Esophagus mucosa (tissue), 1 donor: ENCODE results near the gene ZEB2. TPM values are rescaled to one million over a fixed set of nuclear protein-coding genes. Genes with fewer than 3 reads are reported as not detected.

Experiments
- ATAC-seq: fragments of 200-7000 bp; cut with Tn5 transposase; one replicate; pipeline ENCODE4 v1.9.1; 2020
- total RNA-seq: library from RNA; stranded (reverse); gene quantifications from one replicate; pipeline ENCODE4 v1.2.4, GENCODE V29; 2023
- donor health status: DM: yes; HTN: yes; CAD: no.

Gene ZEB2
- total RNA-seq, 1 donor from 2014 or later: 6.5 TPM

DNA sequence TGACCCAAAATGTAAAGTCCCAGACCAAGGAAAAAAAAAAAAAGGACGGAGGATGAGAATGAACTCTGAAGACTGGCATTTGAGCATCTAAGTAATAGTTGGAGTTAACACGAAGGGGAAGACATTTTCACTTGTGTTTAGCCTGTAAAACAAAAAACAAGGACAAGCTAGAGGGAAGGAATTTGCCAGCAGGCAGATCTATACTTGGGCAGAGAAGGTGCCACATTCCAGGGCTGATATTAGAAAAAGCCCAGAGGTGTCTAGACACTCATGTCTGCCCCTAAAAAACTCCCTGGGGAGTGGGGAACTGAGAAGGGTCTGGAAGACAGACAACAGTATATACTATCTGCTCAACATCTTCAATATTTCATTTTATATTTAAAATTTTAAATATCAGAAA is 171.1 kb downstream of the ZEB2 start:
- no peak for ATAC-seq

DNA sequence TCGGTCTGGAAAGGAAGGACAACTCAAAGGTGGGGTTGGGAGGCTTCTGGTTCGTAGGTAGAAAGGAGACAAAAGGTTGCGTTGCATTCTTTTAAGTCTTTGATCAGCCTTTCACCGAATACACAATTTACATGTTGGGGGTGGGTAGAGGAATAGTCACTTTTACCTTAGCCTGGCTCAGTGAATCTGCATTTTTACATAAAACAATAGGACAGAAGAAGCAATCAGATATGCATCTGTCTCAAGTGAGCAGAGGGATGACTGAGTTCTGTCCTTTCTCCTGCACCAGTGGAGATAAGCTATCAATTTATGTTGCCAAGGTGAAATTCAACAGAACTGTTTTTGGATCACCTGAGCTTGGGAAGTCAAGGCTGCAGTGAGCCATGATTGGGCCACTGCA is 173.7 kb downstream of the ZEB2 start:
- ATAC-seq: no peak

GRCh38 chr2:144343145-144343544 is 176.8 kb downstream of the ZEB2 start:
- ATAC-seq: no peak

GRCh38 chr2:144341538-144341937 is 178.4 kb downstream of the ZEB2 start:
- ATAC-seq: no peak

DNA sequence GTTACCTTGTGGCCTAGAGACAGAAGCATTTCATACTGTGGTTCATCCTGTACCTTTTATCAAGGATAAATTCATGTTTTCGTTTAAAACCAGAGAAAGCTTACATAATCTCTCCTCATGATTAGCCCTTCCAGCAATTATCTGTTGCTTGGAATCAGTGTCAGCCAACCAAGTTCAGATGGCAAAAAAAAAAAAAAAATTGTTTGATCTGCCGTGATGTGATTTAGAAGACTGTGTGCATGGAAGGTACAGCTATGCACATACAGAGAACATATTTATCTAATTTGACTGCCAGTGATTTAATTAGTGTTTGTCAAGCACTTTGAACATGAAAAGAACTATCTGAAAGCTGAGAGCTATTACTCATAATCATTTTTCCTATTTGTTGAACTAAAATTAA is 180.9 kb downstream of the ZEB2 start:
- no peak for ATAC-seq

DNA sequence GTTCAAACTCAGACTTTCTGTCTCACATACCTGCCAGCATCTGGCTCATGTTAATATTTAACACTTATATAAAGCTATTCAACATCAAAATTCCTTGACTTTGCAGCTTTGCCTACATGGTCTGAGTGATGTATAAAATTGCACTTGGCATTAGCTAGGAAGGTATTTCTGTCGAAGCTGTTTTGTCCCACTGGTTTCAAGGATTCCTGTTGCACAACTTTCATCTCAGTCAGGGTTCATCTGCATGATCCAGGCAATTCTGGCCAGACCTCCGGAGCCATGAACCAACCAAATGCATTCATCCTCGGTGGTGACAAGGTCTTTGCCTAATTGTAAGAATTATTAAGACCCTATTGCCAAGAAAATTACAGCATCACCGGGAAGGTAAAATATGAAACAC is 185.4 kb downstream of the ZEB2 start:
- ATAC-seq: no peak
